ENCODE measurements around the gene SLC6A3.
"Not testable (repeated sequence)": the region's sequence is repeated elsewhere in the genome, so short reads cannot be mapped to it uniquely, and the experiment has no call there.

Gene SLC6A3

GRCh38 chr5:1477341-1477740 lies 32.1 kb upstream of the SLC6A3 start:
- no peak for DNase-seq (ENCODE audit: low read depth)

DNA sequence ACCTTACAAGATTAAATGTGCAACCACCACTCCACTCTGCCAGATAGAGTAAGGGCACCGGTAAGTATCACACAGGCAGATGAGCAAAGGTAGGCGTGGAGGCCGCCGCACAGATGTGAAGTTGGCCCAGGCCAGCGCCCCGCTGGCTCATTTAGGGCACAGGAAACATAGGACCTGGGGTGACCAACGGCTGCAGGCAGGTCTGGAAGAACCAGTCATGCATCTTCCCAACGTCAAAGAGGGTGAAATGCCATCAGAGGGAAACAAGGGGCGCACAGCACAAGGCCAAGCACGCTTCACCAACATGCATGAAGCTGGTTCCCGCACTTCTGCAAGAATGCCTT lies 31.7 kb upstream of the SLC6A3 start:
- DNase-seq (ENCODE audit: low read depth): no peak

DNA sequence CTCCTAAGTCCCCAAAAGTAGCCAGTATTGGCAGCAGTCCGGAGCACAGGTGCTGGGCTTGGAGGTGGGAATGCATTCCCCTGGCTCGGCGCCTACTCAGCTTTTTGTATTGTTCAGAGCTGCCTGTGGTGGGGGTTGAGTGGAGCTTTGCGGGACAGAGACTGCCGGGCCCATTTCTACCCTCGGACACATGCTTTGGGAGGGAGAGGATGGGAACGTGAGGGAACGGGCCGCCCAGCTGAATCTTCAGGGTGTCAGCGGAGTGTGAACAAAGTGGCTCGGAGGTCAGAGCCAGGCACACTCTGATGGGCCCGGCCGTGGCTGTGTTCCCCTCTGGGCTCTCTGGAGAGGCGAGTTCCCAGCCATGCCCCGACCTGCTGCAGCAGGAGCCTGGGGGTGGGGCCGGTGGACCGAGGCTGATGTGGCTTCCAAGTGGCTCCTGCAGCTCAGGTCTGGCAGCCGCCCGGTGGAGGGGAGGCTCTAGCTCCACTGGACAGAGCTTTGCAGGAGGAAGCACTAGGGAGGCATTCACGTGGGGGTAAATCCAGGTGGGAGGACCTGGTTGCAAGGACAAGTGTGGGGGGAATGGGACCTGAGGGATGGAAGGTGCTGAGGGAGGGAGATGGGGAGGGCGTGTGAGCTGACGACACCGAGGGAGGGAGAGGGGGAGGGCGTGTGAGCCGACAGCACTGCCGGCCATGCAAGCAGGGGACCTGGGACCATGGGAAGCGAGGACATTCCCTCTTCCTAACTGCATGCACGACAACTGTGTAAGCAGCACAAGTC lies 31.1 kb upstream of the SLC6A3 start:
- no peak for DNase-seq (ENCODE audit: low read depth)

GRCh38 chr5:1475544-1475900 lies 30.3 kb upstream of the SLC6A3 start:
- not testable (repeated sequence) for DNase-seq (ENCODE audit: low read depth)

DNA sequence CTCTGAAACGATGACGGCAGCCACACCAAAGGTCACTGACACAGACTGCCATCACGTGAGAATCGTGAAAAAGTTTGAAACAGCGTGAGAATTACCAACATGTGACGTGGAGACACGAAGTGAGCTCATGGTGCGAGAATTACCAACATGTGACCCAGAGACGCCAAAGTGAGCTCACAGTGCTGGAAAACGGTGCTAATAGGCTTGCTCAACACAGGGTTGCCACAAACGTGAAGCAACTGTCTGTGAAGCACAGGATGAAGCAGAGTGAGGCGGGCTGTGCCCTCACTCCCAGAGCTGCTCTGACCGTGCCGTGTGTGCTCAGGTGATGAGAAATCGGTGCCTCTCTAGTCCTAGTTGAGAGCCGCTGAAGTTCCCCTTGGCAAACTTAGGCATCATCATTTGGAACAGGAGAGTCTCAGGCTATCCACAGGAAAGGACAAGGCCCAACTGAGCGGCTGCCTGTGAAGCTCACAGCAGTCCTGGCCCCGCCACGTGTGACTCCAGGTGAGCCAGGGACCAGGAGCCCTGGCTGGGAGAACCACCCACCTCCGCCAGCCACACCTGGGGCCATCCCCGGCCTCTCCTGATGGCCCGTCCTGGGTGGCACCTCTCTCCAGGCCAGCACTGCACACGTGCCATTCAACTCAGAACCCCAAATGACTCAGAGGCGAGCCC lies 29.8 kb upstream of the SLC6A3 start:
- DNase-seq (ENCODE audit: low read depth): no peak

DNA sequence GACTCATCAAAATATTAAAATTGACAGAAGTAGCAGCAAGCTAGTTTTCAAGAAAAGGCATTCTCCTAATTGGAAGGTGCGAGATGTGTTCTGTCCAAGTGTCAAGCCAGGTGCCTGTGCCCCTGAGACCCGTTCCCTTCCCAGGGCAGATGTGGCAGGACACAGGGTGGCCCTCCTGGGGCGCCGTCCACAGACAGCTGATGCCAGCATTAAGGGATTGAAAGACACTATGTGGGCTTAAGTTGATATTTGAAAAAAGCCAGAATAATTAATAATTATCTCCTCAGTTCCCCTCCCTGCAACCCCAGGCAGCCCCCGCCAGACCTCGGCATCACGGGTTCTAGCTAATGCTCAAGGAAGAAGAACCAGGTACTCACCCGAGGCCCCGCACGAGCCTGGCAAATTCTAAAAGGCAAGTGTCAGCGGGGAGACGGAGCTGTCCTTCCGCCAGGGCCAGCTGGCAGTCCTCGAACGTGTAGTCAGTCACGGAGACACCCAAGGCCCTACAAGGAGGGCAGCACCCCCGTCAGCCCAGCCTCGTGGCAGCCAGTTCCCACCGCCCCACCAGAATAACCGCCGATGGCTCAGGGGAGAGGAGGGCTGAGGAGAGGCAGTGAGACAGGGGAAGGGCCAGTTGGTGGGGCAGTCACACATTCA lies 29.1 kb upstream of the SLC6A3 start:
- DNase-seq (ENCODE audit: low read depth): no peak

- DNase-seq (ENCODE audit: low read depth): no peak
Measured at GRCh38 chr5:1473746-1474145, 28.5 kb upstream of the SLC6A3 start.

DNA sequence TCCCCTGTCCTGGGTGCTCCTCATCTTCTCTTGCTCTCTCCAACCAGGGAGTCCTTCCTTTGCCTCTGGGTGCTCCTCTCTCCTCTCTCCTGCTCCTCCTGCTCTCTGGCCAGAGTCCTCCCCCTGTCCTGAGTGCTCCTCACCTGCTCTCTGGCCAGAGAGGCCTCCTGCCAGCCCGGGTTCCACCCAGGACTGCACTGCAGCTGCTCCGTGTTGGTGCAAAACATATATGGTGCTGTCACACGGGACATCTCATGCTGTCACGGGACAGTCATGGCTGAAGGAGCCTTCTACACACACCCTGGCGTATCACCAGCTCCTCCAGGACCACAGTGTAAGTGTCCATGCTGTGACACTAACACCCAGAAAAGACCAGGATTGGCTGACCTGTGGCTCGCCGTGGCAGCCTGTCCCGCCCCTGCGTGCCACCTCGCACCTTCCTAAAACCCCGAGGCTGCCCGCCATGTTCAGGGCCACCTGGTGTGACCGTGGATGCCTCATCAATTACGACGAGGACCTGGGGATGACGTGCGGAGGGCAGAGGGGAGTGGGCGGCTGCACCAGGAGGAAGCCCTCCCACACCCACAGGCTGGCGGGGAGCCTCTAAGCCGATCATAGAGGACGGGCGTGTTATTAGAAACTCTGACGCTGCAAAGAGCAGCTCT lies 27.9 kb upstream of the SLC6A3 start:
- DNase-seq (ENCODE audit: low read depth): no peak

GRCh38 chr5:1471997-1472963 lies 27.0 kb upstream of the SLC6A3 start:
- no peak for DNase-seq (ENCODE audit: low read depth)

GRCh38 chr5:1471240-1471853 lies 26.1 kb upstream of the SLC6A3 start:
- DNase-seq (ENCODE audit: low read depth): no peak

- no peak for DNase-seq (ENCODE audit: low read depth)
Measured at GRCh38 chr5:1470762-1471211, 25.5 kb upstream of the SLC6A3 start.

GRCh38 chr5:1468629-1469527 lies 23.6 kb upstream of the SLC6A3 start:
- DNase-seq (ENCODE audit: low read depth): no peak

DNA sequence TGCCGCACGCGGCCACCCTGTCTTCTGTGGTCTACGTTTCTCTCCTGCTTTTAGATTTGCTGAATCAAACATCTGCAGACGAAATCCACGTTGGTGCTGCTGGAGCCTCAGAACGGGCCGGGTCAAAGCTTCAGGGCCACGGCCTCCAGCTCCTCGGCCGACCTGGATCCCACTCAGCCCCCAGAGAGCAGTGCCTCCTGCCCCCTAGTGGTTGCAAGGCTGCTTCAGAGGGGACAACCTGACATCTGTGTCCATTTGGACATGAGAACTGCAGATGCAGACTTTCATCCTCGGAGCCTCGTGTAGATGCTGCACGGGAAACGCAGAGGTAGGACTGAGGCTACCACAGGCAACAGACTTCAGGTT lies 23.0 kb upstream of the SLC6A3 start:
- DNase-seq (ENCODE audit: low read depth): peak; percentile 17

DNA sequence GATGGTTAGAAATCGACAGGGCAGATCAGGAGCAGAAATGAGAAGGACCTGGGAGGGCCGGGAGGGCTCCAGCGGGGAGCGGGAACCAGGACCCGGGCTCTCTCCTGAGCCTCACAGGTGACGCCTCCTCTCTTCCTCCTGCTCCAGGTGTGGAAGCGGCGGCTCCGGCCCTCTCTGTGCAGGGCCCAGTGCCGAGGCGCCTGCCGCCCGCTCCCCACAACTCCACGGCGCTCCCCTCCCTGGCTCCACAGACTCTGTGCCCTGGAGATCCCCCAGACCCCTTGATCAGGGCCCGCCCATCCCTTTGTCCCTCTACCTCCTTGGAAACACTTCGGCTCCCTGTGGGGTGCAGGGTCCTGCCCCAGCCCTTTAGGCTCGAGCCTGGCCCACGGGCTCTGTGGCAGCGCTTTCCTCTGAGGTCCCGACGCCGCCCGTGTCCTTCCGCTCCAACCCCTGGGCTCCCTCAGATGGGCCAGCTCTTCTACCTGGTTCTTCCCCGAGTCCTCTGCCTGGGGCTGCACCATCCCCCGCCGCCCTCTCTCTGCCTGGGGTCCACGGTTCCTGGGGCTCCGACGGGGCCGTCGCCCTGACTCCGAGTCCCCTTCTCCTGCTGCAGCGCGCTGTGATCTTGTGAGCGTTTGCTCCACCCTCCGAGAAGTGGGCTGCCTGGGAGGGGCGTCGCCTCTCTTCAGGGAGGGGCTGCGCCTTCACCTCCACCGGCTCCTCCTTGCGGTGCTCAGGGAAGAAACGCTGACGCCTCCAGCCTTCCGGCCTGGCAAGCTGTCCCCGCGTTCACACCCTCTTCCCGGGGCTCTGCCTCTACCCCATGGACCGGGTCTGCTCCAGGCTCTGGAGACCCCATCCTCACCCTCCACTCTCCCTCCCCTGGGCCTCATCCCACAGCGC lies 22.4 kb upstream of the SLC6A3 start:
- DNase-seq (ENCODE audit: low read depth): no peak

DNA sequence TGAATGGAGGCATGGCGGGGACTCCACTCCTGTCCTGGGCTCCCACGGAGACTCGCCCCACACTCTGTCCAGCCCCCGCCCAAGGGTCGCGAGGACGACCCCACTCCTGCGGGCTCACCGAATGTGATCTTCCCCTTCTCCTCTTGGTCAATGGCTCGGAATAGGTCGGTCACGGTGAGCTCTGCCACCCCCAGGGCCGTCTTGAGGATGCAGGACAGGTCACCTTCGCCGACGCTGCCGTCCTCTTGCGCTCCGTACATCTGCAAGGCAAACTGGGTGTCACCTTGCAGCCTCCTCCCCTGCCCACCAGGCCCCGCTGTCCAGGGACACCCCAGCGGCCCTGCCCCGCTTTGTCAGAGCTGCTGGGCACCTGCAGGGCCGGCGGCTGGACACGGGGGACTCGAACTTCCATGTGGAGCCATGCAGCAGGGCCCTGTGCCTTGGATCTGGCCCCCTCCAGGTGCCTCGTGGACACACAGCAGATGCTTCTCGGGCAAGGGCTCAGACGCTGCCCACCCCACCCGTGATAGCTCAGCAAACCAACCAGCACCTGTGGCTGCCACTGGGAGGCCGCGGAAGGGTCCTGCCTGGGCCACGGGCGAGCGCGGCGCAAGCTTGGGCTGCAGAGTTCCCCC lies 21.5 kb upstream of the SLC6A3 start:
- no peak for DNase-seq (ENCODE audit: low read depth)

GRCh38 chr5:1465966-1466471 lies 20.8 kb upstream of the SLC6A3 start:
- no peak for DNase-seq (ENCODE audit: low read depth)

DNA sequence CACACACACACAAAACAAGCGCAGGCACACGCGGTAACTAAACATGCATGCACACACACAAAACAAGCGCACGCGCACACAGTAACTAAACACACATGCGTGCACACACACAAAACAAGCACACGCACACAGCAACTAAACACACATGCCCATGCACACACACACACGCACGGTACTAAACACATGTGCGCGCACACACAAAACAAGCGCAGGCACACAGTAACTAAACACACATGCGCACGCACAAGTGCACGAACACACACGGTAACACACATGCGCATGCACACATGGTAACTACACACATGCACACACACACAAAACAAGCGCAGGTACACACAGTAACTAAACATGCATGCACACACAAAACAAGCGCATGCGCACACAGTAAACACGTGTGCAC lies 19.9 kb upstream of the SLC6A3 start:
- DNase-seq (ENCODE audit: low read depth): no peak

DNA sequence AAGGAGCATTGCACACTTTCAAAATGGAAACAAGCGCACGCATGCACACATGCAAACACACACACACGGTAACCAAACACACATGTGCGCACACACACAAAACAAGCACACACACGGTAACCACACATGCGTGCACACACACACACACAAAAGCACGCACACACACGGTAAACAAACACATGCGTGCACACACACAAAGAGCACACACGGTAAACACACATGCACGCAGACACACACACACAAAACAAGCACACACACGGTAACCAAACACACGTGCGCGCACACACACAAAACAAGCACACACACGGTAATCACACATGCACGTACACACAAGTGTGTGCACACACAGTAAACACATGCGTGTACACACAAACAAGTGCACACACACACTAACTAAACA lies 19.3 kb upstream of the SLC6A3 start:
- DNase-seq (ENCODE audit: low read depth): no peak

- no peak for DNase-seq (ENCODE audit: low read depth)
Measured at GRCh38 chr5:1464096-1464446, 18.8 kb upstream of the SLC6A3 start.

Measured in activated T-cell treated with anti-CD3 and anti-CD28 coated beads for 1 hour (primary cell).